ENCODE results near the gene SLC16A13. TPM values are rescaled to one million over a fixed set of nuclear protein-coding genes. Genes with fewer than 3 reads are reported as not detected.

The SLC16A13 gene
- total RNA-seq, 1 donor from 2014 or later, result 1.7 TPM

GRCh38 chr17:7014261-7014994, 21.4 kb upstream of the SLC16A13 start:
- DNase-seq, result peak; percentile 98

GRCh38 chr17:7014995-7015958, 20.5 kb upstream of the SLC16A13 start:
- DNase-seq, result peak; percentile 60

- DNase-seq, result no peak
These were observed 19.4 kb upstream of the SLC16A13 start for GRCh38 chr17:7016418-7016817.

GRCh38 chr17:7016886-7017826, 18.7 kb upstream of the SLC16A13 start:
- no peak for DNase-seq

- DNase-seq, result no peak
These were observed 18.0 kb upstream of the SLC16A13 start for GRCh38 chr17:7017827-7018200.

- no peak for DNase-seq
These were observed 17.4 kb upstream of the SLC16A13 start for GRCh38 chr17:7018331-7018964.

GRCh38 chr17:7019367-7019766, 16.4 kb upstream of the SLC16A13 start:
- DNase-seq, result no peak

- peak; percentile 68 for DNase-seq
These were observed 15.8 kb upstream of the SLC16A13 start for GRCh38 chr17:7019839-7020519.

- peak; percentile 57 for DNase-seq
These were observed 14.7 kb upstream of the SLC16A13 start for GRCh38 chr17:7020894-7021664.

- DNase-seq, result peak; percentile 97
These were observed 13.6 kb upstream of the SLC16A13 start for GRCh38 chr17:7021993-7022778.

GRCh38 chr17:7022781-7023571, 12.8 kb upstream of the SLC16A13 start, which contains the start of gene BCL6B:
Gene BCL6B, plus strand, starts transcription at chr17:7023050. Its CDS starts 622 bp downstream, at chr17:7023672.
- DNase-seq, result peak; percentile 90

- DNase-seq, result peak; percentile 99
These were observed 12.0 kb upstream of the SLC16A13 start for GRCh38 chr17:7023576-7024401.

- no peak for DNase-seq
These were observed 11.4 kb upstream of the SLC16A13 start for GRCh38 chr17:7024402-7024785.

GRCh38 chr17:7025245-7025644, 10.6 kb upstream of the SLC16A13 start:
- no peak for DNase-seq

GRCh38 chr17:7026471-7027115, 9.2 kb upstream of the SLC16A13 start:
- no peak for DNase-seq

GRCh38 chr17:7027335-7027734, 8.5 kb upstream of the SLC16A13 start:
- DNase-seq, result peak; percentile 53

GRCh38 chr17:7029096-7029495, 6.7 kb upstream of the SLC16A13 start:
- DNase-seq, result no peak
